ENCODE measurements around the gene AMN. TPM values are rescaled to one million over a fixed set of nuclear protein-coding genes. Genes with fewer than 3 reads are reported as not detected.

The AMN gene
- total and polyA plus RNA-seq, 4 donors, result 2.1 to 51.2 (median 8.6) TPM

- DNase-seq (ENCODE audit: low spot score), result no peak
- Histone ChIP-seq H3K9me3 (ENCODE audit: control insufficient read depth in 4 of 4, low read length in 3 of 4) (no peaks in the 10 kb centered on the region), H3K36me3 (ENCODE audit: control insufficient read depth in 4 of 4, insufficient read depth in 3 of 4, low read depth in 1 of 4, low read length in 3 of 4) (peaks cover 2 to 32% (median 13%) of the 10 kb centered on the region in 4 donors)
Observed at GRCh38 chr14:102937331-102938175, 15.1 kb downstream of the AMN start.

DNA sequence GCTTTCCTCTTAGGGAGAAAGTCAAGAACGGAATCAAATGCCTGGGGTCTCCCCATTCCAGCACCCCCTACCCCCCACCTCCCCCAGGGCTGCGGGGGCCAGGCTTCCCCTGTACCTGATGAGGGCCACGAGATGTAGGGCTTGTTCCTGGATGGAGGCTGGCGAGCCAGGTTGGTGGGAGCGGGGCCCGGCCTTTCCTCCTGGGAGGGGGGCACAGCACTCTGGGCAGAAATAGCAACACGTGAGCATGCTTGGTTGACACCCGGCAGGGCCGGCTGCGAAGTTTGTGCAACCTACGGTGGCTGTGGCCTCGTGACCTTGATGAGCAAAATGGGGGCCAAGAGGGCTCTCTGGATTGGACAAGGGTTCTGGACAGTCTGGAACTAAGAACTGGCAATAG, 15.7 kb downstream of the AMN start:
- H3K9ac ChIP-seq (ENCODE audit: low read depth in 1 of 2, low read length in 2 of 2), result no peak overlapping the region
- WGBS, result 94% methylated on average over 12 of the region's 12 CpGs
- peaks cover 3 to 34% (median 12%) of the 10 kb centered on the region in 4 donors for H3K36me3 ChIP-seq (ENCODE audit: control insufficient read depth in 4 of 4, insufficient read depth in 3 of 4, low read depth in 1 of 4, low read length in 3 of 4)
- H3K9me3 ChIP-seq (ENCODE audit: control insufficient read depth in 4 of 4, low read length in 3 of 4), result no peaks in the 10 kb centered on the region
- no peak overlapping the region for H3K27ac ChIP-seq (ENCODE audit: low read depth in 1 of 2, low read length in 2 of 2)
- no peaks in the 10 kb centered on the region for H3K27me3 ChIP-seq (ENCODE audit: control insufficient read depth in 4 of 4, insufficient read depth in 4 of 4, low read length in 3 of 4)
- peaks cover 6 to 27% (median 17%) of the 10 kb centered on the region in 4 donors for H3K4me1 ChIP-seq (ENCODE audit: control insufficient read depth in 4 of 4, insufficient read depth in 4 of 4, low read length in 3 of 4)
- no peak for DNase-seq (ENCODE audit: low spot score)
- H3K4me3 ChIP-seq (ENCODE audit: low read depth in 1 of 3, low read length in 3 of 3), result no peak overlapping the region
- no peak for TF ChIP-seq EGR1 (IDR thresholded peaks at IDR 0.05; ENCODE audit: low read depth in 2 of 2)
- TF ChIP-seq FOXA2 (IDR thresholded peaks at IDR 0.05), result no peak
- no peak for TF ChIP-seq SP1 (IDR thresholded peaks at IDR 0.05)
- TF ChIP-seq, protein P1, sequence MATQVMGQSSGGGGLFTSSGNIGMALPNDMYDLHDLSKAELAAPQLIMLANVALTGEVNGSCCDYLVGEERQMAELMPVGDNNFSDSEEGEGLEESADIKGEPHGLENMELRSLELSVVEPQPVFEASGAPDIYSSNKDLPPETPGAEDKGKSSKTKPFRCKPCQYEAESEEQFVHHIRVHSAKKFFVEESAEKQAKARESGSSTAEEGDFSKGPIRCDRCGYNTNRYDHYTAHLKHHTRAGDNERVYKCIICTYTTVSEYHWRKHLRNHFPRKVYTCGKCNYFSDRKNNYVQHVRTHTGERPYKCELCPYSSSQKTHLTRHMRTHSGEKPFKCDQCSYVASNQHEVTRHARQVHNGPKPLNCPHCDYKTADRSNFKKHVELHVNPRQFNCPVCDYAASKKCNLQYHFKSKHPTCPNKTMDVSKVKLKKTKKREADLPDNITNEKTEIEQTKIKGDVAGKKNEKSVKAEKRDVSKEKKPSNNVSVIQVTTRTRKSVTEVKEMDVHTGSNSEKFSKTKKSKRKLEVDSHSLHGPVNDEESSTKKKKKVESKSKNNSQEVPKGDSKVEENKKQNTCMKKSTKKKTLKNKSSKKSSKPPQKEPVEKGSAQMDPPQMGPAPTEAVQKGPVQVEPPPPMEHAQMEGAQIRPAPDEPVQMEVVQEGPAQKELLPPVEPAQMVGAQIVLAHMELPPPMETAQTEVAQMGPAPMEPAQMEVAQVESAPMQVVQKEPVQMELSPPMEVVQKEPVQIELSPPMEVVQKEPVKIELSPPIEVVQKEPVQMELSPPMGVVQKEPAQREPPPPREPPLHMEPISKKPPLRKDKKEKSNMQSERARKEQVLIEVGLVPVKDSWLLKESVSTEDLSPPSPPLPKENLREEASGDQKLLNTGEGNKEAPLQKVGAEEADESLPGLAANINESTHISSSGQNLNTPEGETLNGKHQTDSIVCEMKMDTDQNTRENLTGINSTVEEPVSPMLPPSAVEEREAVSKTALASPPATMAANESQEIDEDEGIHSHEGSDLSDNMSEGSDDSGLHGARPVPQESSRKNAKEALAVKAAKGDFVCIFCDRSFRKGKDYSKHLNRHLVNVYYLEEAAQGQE (IDR thresholded peaks at IDR 0.05), result no peak
- TF ChIP-seq GABPA (IDR thresholded peaks at IDR 0.05 in 1 of 2, conservative IDR thresholded peaks at IDR 0.05 in 1 of 2), result no peak
- TF ChIP-seq HNF4A (conservative IDR thresholded peaks at IDR 0.05), result no peak
- TF ChIP-seq, protein P2, sequence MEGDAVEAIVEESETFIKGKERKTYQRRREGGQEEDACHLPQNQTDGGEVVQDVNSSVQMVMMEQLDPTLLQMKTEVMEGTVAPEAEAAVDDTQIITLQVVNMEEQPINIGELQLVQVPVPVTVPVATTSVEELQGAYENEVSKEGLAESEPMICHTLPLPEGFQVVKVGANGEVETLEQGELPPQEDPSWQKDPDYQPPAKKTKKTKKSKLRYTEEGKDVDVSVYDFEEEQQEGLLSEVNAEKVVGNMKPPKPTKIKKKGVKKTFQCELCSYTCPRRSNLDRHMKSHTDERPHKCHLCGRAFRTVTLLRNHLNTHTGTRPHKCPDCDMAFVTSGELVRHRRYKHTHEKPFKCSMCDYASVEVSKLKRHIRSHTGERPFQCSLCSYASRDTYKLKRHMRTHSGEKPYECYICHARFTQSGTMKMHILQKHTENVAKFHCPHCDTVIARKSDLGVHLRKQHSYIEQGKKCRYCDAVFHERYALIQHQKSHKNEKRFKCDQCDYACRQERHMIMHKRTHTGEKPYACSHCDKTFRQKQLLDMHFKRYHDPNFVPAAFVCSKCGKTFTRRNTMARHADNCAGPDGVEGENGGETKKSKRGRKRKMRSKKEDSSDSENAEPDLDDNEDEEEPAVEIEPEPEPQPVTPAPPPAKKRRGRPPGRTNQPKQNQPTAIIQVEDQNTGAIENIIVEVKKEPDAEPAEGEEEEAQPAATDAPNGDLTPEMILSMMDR (IDR thresholded peaks at IDR 0.05; ENCODE audit: low read depth, low read length, missing input control), result no peak
- TF ChIP-seq JUND (IDR thresholded peaks at IDR 0.05), result no peak
- no peak for TF ChIP-seq NR2F2 (IDR thresholded peaks at IDR 0.05)

More at GRCh38 chr14:102937331-102938175, 15.1 kb downstream of the AMN start:
- Histone ChIP-seq H3K4me1 (ENCODE audit: control insufficient read depth in 4 of 4, insufficient read depth in 4 of 4, low read length in 3 of 4) (peaks cover 6 to 28% (median 18%) of the 10 kb centered on the region in 4 donors), H3K4me3 (ENCODE audit: low read depth in 1 of 3, low read length in 3 of 3) (no peak overlapping the region), H3K27me3 (ENCODE audit: control insufficient read depth in 4 of 4, insufficient read depth in 4 of 4, low read length in 3 of 4) (no peaks in the 10 kb centered on the region), H3K27ac (ENCODE audit: low read depth in 1 of 2, low read length in 2 of 2) (no peak overlapping the region), H3K9ac (ENCODE audit: low read depth in 1 of 2, low read length in 2 of 2) (no peak overlapping the region)
- 95% methylated on average over 22 of the region's 22 CpGs for WGBS
- TF ChIP-seq NR2F2 (IDR thresholded peaks at IDR 0.05) (no peak), SP1 (IDR thresholded peaks at IDR 0.05) (no peak), HNF4G (IDR thresholded peaks at IDR 0.05) (no peak), RXRA (IDR thresholded peaks at IDR 0.05) (no peak), HNF4A (conservative IDR thresholded peaks at IDR 0.05) (no peak), JUND (IDR thresholded peaks at IDR 0.05) (no peak), MAX (IDR thresholded peaks at IDR 0.05) (no peak), FOXA2 (IDR thresholded peaks at IDR 0.05) (no peak), ATF3 (IDR thresholded peaks at IDR 0.05) (no peak), EGR1 (IDR thresholded peaks at IDR 0.05; ENCODE audit: low read depth in 2 of 2) (no peak), YY1 (IDR thresholded peaks at IDR 0.05) (no peak)
- TF ChIP-seq, protein P2 (IDR thresholded peaks at IDR 0.05; ENCODE audit: low read depth, low read length, missing input control), result no peak
- TF ChIP-seq, protein P1 (IDR thresholded peaks at IDR 0.05), result no peak

Data from liver (tissue), 9 donors.